ENCODE results near the gene CYP27B1. TPM values are rescaled to one million over a fixed set of nuclear protein-coding genes. Genes with fewer than 3 reads are reported as not detected.

The CYP27B1 gene
- total and polyA plus RNA-seq, 2 donors (not counting 3 experiments of a cell fraction or from before 2014, with no cell fraction given), result 0.62 to 2.7 TPM

GRCh38 chr12:57765698-57766463, 997 bp downstream of the CYP27B1 start:
- Histone ChIP-seq H3K9ac (replicated peaks; ENCODE audit: extremely low read depth, insufficient read depth, low read length) (no peak overlapping the region), H3K36me3 (ENCODE audit: control insufficient read depth in 2 of 2, extremely low read depth in 1 of 2, insufficient read depth in 2 of 2, low read length in 2 of 2) (peaks cover 0 to 2% of the 10 kb centered on the region in 2 experiments), H2AFZ (ENCODE audit: low read depth, low read length) (no peak overlapping the region), H3K4me1 (ENCODE audit: control insufficient read depth, extremely low read depth, insufficient read depth, low read length) (peaks cover 18% of the 10 kb centered on the region), H3K4me3 (replicated peaks in 1 of 3; ENCODE audit: insufficient read depth in 1 of 3, low read depth in 1 of 3, low read length in 3 of 3) (no peak overlapping the region), H3K27ac (ENCODE audit: insufficient read depth, low read depth, low read length) (no peak overlapping the region), H3K27me3 (ENCODE audit: control insufficient read depth in 2 of 2, insufficient read depth in 2 of 2, low read length in 2 of 2) (peaks cover 35 to 37% of the 10 kb centered on the region in 2 experiments), H3K4me2 (ENCODE audit: insufficient read depth, low read length) (peak overlapping the region; percentile 60), H3K9me1 (replicated peaks; ENCODE audit: control insufficient read depth, extremely low read depth, insufficient read depth, low read length) (no peaks in the 10 kb centered on the region), H3K79me2 (ENCODE audit: control insufficient read depth, insufficient read depth, low read length) (no peaks in the 10 kb centered on the region), H3K9me3 (replicated peaks; ENCODE audit: control insufficient read depth, insufficient read depth, low read length) (no peaks in the 10 kb centered on the region), H4K20me1 (replicated peaks; ENCODE audit: control insufficient read depth, extremely low read depth, insufficient read depth, low read length) (no peaks in the 10 kb centered on the region)
- no peak for DNase-seq (ENCODE audit: low read depth, low spot score)
- intact Hi-C loops (cut with micrococcal nuclease), result no loop called here
- TF ChIP-seq POLR2AphosphoS5 (IDR thresholded peaks at IDR 0.05; ENCODE audit: insufficient read depth, low read depth, low read length), result no peak
- TF ChIP-seq EZH2 (IDR thresholded peaks at IDR 0.05; ENCODE audit: borderline replicate concordance, low read depth, low read length, severe bottlenecking), result peak; percentile 94
- no TSS peak for BruUV-seq (replicated peaks)
- POLR2A ChIA-PET, result no interaction called here
- dilution Hi-C loops (cut with MboI; ENCODE audit: extremely low pct_ligation_motif_present, low sequenced_read_pairs), result no loop called here
- CTCF ChIA-PET, result interaction anchor here (0.9 to 4.6 kb wide), 6 partner anchors 10 to 140 kb away, joined by 3 to 48 read pairs (median 4); partner anchors contain the start of genes MARCHF9 and TSFM
- FAIRE-seq, result no peak

- TF ChIP-seq EZH2 (IDR thresholded peaks at IDR 0.05; ENCODE audit: borderline replicate concordance, low read depth, low read length, severe bottlenecking) (peak; percentile 90), MAX (IDR thresholded peaks at IDR 0.05; ENCODE audit: insufficient read depth, insufficient read length) (no peak), JUN (IDR thresholded peaks at IDR 0.05; ENCODE audit: borderline replicate concordance, insufficient read depth, insufficient read length, low read depth) (no peak), GATA2 (IDR thresholded peaks at IDR 0.05; ENCODE audit: insufficient read depth, insufficient read length, low read depth, low read length) (no peak), MYC (IDR thresholded peaks at IDR 0.05; ENCODE audit: low read depth, low read length) (no peak), POLR2AphosphoS5 (IDR thresholded peaks at IDR 0.05; ENCODE audit: insufficient read depth, low read depth, low read length) (peak; percentile 19), POLR2A (IDR thresholded peaks at IDR 0.05; ENCODE audit: low read depth, low read length) (no peak), FOS (IDR thresholded peaks at IDR 0.05; ENCODE audit: borderline replicate concordance, insufficient read depth, low read length) (no peak), CTCF (IDR thresholded peaks at IDR 0.05; ENCODE audit: extremely low read depth in 1 of 2, insufficient read depth in 1 of 2, low read depth in 1 of 2, low read length in 2 of 2) (peak; percentile 34 to 57)
- peaks cover 0 to 2% of the 10 kb centered on the region in 2 experiments for H3K36me3 ChIP-seq (ENCODE audit: control insufficient read depth in 2 of 2, extremely low read depth in 1 of 2, insufficient read depth in 2 of 2, low read length in 2 of 2)
- H4K20me1 ChIP-seq (replicated peaks; ENCODE audit: control insufficient read depth, extremely low read depth, insufficient read depth, low read length), result no peaks in the 10 kb centered on the region
- DNase-seq (ENCODE audit: low read depth, low spot score) (peak; percentile 44), FAIRE-seq (peak; percentile 55)
- peak overlapping the region in 1 of 3 experiments; percentile 23 for H3K4me3 ChIP-seq (replicated peaks in 1 of 3; ENCODE audit: insufficient read depth in 1 of 3, low read depth in 1 of 3, low read length in 3 of 3)
- H3K9ac ChIP-seq (replicated peaks; ENCODE audit: extremely low read depth, insufficient read depth, low read length), result no peak overlapping the region
- H3K9me1 ChIP-seq (replicated peaks; ENCODE audit: control insufficient read depth, extremely low read depth, insufficient read depth, low read length), result no peaks in the 10 kb centered on the region
- no peaks in the 10 kb centered on the region for H3K79me2 ChIP-seq (ENCODE audit: control insufficient read depth, insufficient read depth, low read length)
- BruUV-seq (replicated peaks), result no TSS peak
- H2AFZ ChIP-seq (ENCODE audit: low read depth, low read length), result peak overlapping the region; percentile 30
- peaks cover 17% of the 10 kb centered on the region for H3K4me1 ChIP-seq (ENCODE audit: control insufficient read depth, extremely low read depth, insufficient read depth, low read length)
- dilution Hi-C loops (cut with MboI; ENCODE audit: extremely low pct_ligation_motif_present, low sequenced_read_pairs) (no loop called here), intact Hi-C loops (cut with micrococcal nuclease) (no loop called here)
- CTCF ChIA-PET, result interaction anchor here (0.7 to 4.6 kb wide), 3 partner anchors 9 to 18 kb away, joined by 3 to 48 read pairs (median 3); partner anchors contain the start of genes CDK4, MARCHF9 and TSFM
- H3K27me3 ChIP-seq (ENCODE audit: control insufficient read depth in 2 of 2, insufficient read depth in 2 of 2, low read length in 2 of 2), result peaks cover 35 to 38% of the 10 kb centered on the region in 2 experiments
- no peaks in the 10 kb centered on the region for H3K9me3 ChIP-seq (replicated peaks; ENCODE audit: control insufficient read depth, insufficient read depth, low read length)
- peak overlapping the region; percentile 60 for H3K4me2 ChIP-seq (ENCODE audit: insufficient read depth, low read length)
- H3K27ac ChIP-seq (ENCODE audit: insufficient read depth, low read depth, low read length), result no peak overlapping the region
- POLR2A ChIA-PET, result no interaction called here
Measured at GRCh38 chr12:57765003-57765697, 1.7 kb downstream of the CYP27B1 start.

Measured in endothelial cell of umbilical vein (primary cell).